Measurements from ENCODE around the gene TMEM255A.

Gene TMEM255A

DNA sequence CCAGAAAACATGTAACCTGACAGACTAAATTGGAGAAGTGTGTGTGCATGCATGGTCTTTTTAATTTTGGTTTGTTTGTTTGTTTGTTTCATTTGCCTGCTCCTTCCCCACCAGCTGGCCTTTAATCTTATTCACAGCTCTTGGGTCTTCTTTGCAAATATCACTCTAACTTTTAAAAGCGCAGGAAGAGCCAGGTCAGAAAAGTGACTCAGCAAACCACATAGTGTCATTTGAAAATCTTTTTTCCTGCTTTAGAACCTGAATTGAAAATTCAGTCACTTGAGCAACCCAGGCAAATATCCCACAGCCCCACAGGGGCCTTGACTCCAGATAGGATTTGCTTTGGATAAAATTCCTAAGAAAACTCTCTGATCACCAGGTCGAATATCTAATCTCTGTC lies 4.6 kb downstream of the TMEM255A start:
- no peak for DNase-seq (ENCODE audit: low read depth)
- H3K4me3 ChIP-seq (ENCODE audit: low read depth, low read length) = no peak overlapping the region
- TF ChIP-seq CTCF (conservative IDR thresholded peaks at IDR 0.05; ENCODE audit: low read depth, low read length) = no peak

GRCh38 chrX:120305531-120306141 lies 5.6 kb downstream of the TMEM255A start:
- no peak for DNase-seq (ENCODE audit: low read depth)
- no peak for TF ChIP-seq CTCF (conservative IDR thresholded peaks at IDR 0.05; ENCODE audit: low read depth, low read length)
- no peak overlapping the region for H3K4me3 ChIP-seq (ENCODE audit: low read depth, low read length)

DNA sequence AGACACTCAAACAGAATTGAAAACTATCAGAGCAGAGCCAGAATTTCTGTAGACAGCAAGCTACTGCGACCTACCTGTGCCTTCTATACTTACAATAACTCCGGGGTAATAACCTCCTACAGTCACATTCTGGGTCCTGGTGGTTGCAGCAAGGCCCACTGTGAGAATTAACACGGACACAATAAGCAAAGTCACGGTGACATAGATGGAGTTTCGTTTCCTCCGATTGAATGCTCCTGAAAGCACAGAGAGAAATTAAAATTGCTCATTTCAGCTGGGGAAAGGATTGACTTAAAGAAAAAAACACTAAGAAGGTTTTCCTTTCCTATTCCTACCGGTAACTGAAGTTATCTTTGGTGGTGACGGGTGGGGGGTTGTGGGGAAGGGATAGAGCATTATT lies 7.0 kb downstream of the TMEM255A start:
- no peak for TF ChIP-seq CTCF (conservative IDR thresholded peaks at IDR 0.05; ENCODE audit: low read depth, low read length)
- no peak for DNase-seq (ENCODE audit: low read depth)
- H3K4me3 ChIP-seq (ENCODE audit: low read depth, low read length) = no peak overlapping the region

- H3K4me3 ChIP-seq (ENCODE audit: low read depth, low read length) = no peak overlapping the region
- peak; percentile 41 for DNase-seq (ENCODE audit: low read depth)
- no peak for TF ChIP-seq CTCF (conservative IDR thresholded peaks at IDR 0.05; ENCODE audit: low read depth, low read length)
These were observed 8.8 kb downstream of the TMEM255A start for GRCh38 chrX:120302434-120302833.

DNA sequence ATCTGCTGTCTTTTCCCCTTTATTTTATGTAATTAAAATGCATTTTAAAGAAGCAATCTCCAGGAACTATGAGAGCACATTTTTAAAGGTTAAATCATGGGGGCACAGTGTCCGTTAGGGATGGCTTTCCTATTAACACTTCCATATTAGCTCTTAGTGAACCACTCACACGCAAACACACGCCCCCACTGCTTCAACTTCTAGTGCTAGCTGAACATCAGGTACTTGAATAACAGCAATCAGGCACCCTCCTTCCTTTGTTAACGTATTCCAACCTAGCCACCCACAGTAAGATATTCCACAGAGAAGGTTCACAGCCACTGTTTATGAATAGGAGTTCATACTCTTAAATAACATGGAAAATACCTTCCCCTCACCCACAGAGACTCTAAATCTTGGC lies 9.3 kb downstream of the TMEM255A start:
- H3K4me3 ChIP-seq (ENCODE audit: low read depth, low read length) = no peak overlapping the region
- TF ChIP-seq CTCF (conservative IDR thresholded peaks at IDR 0.05; ENCODE audit: low read depth, low read length) = no peak
- DNase-seq (ENCODE audit: low read depth) = no peak

DNA sequence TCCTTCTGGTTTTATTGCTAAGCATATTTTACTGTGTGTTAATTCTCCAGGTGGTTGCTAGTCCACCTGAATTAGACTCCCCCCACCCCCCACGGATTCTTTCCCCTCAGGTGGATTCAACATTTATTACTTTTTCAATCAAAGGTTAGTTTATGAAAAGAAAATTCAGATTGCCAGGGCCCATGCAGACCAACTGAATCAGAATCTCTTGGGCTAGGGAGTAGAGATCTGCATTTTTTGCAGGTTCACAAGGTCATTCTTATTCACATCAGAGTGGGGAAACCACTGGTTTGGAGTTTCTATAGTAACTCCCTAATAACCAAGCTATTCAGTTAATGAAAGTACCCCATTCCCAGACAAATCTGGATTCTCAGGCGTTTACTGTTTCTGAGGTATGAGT lies 9.8 kb downstream of the TMEM255A start:
- H3K4me3 ChIP-seq (ENCODE audit: low read depth, low read length) = no peak overlapping the region
- no peak for DNase-seq (ENCODE audit: low read depth)
- TF ChIP-seq CTCF (conservative IDR thresholded peaks at IDR 0.05; ENCODE audit: low read depth, low read length) = no peak

GRCh38 chrX:120299928-120300327 lies 11.3 kb downstream of the TMEM255A start:
- H3K4me3 ChIP-seq (ENCODE audit: low read depth, low read length) = no peak overlapping the region
- TF ChIP-seq CTCF (conservative IDR thresholded peaks at IDR 0.05; ENCODE audit: low read depth, low read length) = peak; percentile 25
- no peak for DNase-seq (ENCODE audit: low read depth)

All from choroid plexus epithelial cell (primary cell).